NCI-H2171 (cell line): ENCODE data around the gene CGB5.
A peak's percentile ranks its signal among the peaks of the same experiment; 100 is the strongest.
"Not testable (repeated sequence)": the region's sequence is repeated elsewhere in the genome, so short reads cannot be mapped to it uniquely, and the experiment has no call there.

Source experiments
- DNase-seq: peaks from one replicate; lab custom pipeline; 2025; lab: John Stamatoyannopoulos, UW

Gene CGB5

DNA sequence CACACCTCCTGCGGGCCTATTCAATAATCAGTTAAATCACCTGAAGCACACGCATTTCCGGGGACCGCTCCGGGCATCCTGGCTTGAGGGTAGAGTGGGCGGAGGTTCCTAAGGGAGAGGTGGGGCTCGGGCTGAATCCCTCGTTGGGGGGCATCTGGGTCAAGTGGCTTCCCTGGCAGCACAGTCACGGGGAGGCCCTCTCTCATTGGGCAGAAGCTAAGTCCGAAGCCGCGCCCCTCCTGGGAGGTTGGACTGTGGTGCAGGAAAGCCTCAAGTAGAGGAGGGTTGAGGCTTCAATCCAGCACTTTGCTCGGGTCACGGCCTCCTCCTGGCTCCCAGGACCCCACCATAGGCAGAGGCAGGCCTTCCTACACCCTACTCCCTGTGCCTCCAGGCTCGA lies at the start of gene CGB5:
TSS of gene CGB5 (plus strand) at position 301 of the 400 bp plus-strand sequence. CDS start 362 bp downstream, outside the sequence.
- not testable (repeated sequence) for DNase-seq

DNA sequence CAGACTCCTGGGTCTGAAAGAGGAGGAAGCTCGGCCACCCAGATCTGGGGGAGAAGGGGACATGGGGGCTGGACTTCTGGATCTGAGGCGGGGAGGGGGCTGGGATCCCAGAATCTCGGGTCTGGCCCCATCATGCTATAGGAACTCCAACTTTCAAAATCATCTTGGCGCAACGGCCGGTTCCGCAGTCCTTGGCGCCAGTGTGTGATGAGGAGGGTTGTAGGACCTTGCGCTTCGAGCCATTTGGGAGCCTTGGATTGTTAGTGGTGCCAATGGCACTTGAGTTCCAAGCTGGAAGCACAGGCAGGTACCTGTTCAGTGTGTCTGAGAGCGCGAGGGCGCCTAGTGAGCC lies 49.6 kb upstream of the CGB5 start:
- no peak for DNase-seq

DNA sequence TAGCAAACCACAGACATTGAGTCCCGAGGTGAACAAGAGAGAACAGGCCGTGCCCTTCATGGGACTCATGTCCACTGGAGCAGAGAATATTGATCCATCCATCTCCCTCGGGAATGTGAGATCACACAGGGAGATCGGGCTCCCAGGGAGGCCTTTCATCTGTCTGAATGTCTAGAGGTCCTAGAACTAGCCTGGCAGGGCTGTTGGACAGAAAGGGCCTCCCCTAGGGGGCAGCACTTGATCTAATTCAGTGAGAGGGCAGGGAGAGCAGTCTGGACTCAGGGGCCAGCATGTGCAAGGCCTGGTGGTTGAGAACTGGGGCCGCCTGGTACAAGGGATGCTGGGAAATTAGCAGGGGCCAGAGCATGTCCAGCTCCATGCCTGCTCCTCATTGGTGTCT lies 45.7 kb upstream of the CGB5 start:
- no peak for DNase-seq

DNA sequence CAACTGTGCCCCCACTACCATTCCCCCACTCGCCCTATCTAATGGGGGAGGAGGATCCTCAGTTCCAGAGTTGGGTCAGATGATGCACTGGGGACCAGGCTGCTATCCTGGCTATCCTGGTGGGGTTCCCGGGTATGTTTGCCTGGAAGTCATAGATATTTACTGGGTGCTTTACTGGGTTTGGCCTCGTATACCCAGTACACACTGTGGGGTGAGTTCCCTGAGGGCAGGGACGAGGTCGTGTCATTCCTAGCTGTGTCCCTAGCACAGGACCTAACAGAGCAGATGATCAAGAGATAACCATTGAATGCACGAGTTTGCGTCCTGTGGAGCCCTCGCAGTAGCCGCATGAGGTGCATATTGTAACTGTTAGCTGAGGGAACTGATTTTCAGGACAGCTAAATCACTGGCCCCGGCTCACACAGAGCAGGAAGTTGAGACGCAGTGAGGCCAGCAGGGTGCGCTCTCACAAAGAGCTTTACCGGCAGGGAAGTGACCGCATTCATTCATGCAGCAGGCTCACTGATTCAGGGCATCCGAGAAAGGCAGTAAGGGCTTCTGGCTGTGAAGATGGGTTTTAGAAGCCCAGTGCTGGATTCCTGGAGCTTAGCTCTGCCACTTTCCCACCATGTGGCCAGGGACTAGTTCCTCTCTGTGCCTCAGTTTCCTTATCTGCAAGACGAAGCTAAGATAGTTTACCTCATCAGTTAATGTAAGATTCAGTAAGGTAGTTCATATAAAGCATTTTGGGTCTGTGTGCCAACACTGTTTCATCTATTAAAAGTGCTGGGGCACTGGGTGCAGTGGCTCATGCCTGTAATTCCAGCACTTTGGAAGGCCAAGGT lies 43.9 kb upstream of the CGB5 start:
- no peak for DNase-seq

DNA sequence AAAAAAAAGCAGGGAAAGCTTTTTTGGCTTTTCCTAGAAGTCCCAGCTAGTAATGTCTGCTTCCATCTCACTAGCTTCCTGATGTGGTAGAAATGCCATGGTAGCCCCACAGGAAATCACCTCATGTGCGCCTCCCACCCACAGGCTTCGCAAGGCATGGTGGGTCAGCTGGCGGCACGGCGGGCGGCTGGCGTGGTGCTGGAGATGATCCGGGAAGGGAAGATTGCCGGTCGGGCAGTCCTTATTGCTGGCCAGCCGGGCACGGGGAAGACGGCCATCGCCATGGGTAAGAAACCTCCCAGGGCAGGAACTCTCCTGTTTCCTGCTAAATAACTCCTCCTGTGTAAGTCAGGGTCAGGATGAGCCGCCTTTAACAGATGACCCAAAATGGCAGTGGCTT lies 39.5 kb upstream of the CGB5 start:
- DNase-seq, result no peak

DNA sequence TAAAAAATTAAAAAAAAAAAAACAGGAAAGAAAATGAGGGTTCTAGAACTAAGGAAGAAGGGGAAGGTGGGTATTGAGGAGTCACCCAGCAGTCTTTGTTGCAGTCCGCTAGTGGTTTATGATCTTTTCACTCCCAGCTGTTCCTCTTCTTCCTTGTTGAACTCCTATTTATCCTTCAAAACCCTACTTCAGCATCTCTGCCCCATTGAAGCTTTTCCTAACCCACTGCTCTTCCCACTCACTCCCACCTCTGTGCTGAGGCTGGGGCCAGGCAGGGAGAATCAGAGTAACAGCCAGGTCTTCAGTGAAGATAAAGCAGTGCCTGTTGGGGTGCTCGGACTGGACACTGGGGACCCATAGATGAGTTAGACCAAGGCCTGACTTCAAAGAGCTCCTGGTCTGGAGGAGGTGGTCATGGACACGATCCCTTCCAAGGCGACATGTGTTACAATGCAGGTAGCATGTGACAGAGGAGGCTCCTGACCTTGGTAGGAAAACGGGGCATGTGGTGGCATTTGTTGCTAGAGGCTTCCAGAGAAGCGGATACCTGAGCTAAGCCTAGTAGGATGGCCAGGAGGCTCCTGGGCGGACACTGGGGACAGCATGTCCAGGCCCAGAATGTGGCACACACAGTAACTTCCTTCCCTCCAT lies 38.6 kb upstream of the CGB5 start:
- DNase-seq, result no peak

DNA sequence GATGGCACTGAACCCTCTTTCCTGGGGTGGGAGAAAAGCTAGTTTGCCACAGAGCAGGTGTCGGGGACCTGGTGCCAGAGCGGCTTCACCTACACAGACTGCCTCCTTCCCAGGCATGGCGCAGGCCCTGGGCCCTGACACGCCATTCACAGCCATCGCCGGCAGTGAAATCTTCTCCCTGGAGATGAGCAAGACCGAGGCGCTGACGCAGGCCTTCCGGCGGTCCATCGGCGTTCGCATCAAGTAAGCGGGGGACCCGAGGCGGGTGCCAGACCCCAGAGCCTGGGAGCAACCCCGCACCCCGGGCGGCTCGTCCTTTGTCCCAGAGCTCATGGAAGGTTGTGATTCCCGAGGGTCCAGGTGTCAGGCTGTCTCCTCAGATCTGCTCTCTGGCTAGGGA lies 36.7 kb upstream of the CGB5 start:
- no peak for DNase-seq

DNA sequence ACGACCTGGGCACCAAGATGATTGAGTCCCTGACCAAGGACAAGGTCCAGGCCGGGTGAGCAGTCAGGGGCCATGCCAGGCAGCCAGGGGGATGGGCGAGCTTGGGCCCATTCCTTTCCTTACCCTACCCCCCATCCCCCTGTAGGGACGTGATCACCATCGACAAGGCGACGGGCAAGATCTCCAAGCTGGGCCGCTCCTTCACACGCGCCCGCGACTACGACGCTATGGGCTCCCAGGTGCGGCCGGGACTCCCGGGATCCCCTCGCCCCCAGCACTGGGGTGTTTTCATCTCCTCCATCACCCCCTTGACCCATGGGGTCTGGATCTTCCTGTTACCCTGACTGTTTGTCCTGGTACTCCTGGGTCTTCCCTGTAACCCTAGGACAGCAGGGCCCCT lies 33.8 kb upstream of the CGB5 start:
- no peak for DNase-seq

DNA sequence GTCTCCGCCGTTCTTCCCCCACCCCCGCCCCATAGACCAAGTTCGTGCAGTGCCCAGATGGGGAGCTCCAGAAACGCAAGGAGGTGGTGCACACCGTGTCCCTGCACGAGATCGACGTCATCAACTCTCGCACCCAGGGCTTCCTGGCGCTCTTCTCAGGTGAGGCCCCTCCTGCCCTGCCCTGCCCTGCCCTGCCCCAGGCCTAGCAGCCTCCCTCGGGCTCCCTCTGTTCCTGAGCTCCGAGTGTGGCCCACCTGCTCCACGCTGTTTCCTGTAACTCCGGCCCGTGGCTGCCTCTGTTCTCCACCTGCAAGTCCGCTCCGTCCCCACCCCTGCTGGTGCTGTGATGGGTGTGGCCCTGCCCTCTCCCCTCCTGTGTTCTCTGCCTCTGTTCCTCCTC lies 33.2 kb upstream of the CGB5 start:
- no peak for DNase-seq

DNA sequence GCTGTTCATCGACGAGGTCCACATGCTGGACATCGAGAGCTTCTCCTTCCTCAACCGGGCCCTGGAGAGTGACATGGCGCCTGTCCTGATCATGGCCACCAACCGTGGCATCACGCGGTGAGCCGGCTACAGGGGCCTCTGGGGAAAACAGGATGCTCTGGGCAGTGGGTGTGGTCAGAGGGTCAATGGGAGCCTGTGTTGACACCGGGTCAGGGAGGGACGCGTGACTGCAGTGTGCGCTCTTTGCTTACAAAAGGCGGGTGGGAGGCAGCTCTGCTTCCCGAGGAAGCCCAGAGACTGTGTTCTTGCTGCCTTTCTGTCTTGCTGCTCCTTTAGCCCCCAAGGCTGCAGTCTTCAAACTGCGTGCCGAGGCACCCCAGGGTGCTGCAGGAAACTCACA lies 32.5 kb upstream of the CGB5 start:
- DNase-seq, result no peak

DNA sequence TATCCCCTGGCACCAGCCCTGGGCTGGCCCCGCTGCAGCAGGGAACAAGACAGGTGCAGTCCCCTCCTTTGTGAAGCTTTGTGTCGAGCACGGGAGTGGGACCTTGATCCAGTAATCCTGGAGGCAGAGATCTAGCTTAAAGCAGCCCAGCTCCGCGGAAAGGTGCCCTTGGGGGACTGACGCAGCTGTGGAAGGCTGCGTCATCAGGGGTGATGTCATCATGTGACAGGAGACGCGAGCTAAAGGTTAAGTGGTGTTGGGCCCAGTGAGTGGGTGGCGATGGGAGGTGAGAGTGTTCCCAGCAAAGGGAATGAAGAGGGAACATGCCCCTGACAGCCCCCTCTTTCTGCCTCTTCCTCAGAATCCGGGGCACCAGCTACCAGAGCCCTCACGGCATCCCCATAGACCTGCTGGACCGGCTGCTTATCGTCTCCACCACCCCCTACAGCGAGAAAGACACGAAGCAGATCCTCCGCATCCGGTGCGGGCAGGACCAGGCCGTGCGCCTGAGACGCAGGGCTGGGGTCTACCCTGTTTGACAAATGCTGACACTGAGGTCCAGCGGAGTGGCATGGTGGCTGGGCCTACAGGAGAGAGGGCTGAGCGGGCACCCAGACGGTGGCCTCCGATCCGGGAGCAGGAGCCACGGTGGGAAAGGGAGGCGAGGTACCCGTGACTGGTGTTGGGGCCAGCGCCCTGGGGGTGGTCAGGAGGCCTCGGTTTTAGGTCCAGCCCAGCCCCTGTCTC lies 29.4 kb upstream of the CGB5 start:
- DNase-seq, result no peak

DNA sequence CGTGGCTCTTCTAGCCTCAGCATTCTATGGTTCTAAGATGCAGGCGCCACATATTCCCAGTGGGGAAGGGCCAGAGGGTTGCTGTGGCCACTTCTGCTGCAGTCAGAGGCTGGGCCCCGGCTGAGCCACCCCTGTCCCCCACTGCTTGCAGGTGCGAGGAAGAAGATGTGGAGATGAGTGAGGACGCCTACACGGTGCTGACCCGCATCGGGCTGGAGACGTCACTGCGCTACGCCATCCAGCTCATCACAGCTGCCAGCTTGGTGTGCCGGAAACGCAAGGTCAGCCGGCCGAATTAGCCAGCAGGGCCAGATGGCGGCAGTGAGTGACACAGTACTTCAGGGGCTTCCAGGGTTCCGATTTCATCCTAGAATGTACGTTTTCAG lies 28.8 kb upstream of the CGB5 start:
- DNase-seq, result no peak

DNA sequence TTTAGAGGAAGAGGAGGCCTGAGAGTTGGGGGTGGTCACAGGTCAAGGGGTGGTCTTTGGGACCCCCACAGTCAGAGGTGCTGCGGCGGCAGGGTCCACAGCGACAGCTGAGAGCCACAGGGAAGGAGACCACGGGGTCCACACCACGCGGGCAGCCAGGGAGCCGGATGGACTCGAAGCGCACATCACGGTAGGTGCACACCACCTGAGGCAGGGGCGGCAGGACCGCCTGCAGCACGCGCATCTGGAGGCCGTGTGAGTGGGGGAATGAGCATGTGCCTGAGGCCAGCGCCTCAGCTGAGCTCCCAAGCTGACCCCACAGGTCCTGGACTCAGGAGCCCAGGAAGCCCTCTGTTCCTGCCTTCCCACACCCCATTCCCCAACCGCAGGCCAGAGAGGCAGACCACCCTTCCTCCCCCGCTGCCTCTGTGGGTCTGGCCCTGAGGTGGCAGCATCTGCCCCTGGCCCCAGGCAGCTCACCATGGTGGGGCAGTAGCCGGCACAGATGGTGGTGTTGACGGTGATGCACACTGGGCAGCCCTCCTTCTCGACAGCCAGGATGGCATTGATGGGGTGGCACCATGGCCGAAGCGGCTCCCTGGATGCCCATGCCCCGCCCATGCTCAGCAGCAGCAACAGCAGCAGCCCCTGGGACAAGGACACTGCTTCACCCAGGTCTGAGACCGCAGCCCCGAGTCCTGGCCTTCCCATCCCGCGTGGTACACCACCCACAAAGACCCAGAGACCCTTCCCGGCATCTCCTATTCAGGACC lies 27.4 kb upstream of the CGB5 start:
- DNase-seq, result no peak

DNA sequence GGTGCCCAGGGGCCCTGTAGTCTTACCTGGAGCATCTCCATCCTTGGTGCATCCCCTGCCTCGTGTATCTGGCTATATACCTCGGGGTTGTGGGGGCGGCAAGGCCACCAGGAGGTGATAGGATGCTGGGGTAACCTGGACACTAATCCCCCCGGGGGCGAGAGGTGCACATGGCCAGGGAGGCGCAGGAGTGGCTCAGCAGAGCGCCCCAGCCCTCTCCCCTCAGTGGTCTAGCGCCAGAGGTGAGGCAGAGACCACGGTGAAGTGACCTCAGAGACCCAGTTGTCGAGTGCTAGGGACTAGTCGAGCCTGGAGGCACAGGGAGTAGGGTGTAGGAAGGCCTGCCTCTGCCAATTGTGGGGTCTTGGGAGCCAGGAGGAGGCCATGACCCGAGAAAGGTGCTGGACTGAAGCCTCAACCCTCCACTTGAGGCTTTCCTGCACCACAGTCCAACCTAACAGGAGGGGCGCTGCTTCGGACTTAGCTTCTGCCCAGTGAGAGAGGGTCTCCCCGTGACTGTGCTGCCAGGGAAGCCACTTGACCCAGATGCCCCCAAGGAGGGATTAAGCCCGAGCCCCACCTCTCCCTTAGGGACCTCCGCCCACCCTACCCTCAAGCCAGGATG lies 26.5 kb upstream of the CGB5 start, which contains the start of gene LHB:
TSS of gene LHB (minus strand) at position 51 of the 625 bp plus-strand sequence. CDS start at position 41, 10 bp downstream.
- no peak for DNase-seq

DNA sequence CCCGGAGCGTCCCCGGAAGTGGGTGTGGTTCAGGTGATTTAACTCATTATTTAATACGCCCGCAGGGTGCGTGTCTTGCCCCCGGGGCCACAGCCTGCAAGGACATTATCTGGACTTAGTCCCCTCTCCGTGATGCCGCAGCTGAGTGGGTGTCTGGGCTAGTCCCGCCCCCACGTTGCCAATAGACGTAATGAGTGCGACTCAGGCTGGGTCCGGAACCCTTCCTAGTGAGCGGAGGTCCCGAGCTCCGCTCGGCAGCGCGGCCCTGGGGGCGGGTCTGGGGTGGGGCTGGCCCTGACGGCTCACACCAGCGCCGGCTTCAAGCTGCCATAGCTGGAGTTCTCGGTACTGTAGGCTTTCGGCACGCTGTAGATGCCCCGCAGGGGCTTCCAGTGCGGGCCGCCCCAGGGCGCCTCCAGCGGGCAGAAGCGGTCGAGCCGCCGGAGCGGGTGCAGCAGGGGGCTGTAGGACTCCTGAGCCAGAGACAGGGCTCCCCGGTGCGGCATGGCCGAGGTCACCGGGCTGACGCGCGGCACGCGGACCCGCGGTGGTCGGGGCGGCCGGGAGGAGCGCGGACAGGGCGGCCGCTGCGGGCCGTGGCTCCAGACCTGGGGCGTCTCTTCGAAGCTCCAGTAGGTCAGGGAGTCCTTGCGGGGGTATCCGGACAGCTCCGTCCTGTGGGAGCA lies 25.8 kb upstream of the CGB5 start:
- peak; percentile 62 for DNase-seq

DNA sequence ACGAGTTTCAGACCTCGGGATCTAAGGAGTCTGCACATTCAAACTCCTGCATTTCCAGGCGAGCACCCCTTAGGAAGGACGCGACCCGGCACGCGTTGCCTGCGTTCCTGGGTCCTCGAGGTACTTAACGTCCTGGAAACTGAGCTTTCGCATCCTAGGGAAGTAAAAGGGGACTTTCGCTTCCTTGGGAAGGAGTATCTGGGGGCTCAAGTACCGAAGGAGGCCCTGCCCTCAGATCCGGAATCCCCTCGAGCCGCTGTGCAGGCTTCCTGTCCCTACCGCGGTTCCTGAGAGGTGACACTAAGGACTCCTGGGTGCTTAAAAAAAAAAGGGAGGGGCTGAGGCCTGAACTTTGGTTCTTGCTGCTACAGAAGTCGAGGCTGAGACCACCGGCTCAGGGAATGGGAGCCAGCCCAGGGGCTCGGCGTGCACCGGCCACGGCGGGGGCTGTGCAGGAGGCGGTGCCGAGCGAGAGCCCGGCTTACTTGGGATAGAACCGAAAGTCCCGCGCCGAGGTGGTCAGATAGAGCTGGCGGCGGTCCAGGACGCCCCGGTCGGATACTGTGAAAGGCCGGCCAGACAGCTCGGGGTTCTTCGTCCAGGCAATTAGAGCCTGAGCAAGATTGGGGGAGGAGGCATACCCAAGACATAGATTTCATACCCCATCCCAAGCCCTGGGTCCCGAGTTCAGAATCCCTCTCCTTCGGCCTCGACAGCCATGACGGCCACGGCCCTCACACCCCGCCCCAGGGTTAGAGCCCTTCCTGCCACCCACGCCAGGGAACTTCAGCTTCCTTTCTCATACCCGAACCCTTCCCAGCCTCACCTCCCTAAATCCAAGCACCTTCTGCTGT lies 25.0 kb upstream of the CGB5 start:
- DNase-seq, result not testable (repeated sequence)

DNA sequence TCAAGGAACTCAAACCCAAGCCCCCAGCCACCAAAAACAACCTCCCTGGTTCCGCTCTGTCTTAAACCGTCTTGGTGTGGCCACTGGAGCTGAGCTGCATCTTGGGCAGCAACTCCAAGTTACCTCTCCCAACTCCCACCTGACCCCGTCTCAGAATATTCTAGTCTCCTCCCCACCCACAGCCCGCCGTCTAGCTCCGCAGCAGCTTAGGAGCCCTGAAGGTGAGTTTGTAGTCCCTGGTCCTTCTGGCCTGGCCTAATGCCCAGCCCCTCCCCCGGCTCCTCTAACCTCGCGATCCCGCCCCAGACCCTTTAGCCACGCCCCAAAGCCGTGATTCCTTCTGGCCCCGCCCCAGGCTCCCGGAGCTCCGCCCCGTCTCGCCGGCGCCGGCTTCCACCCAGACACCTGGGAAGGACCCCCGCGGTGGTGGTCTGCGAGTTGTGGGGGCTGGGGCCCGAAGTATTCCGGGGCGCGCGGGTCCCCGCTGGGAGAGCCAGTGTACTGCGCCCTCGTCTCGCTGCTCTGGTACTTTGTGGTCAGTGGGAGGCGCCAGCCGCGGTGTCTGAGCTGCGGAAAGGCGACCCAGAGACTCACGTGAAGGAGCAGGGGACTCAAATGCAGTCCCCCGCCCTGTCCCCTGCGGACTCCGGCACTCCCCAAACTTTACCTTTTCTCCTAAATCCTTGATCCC lies 24.3 kb upstream of the CGB5 start:
- peak; percentile 46 for DNase-seq

DNA sequence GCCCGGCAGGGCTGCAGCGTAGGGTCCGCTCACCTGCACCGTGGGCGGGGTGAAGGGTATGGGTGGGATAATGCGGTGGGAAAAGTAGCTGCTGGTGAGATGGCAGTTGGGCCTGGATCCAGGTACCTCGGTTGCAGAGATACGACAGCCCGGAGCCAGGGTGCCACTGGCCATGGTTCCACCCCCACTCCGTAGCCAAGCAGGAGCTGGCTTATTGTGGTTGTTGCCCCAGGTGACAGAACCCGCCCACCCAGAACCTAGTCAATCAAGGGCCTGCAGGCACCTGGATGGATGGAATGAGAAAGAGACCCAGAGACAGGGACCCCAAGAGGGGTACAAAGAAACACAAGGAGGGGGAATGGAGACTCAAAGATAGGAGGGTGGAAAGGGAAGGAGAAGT lies 23.3 kb upstream of the CGB5 start:
- no peak for DNase-seq
